Measurements from ENCODE around the gene P3H3. TPM values are rescaled to one million over a fixed set of nuclear protein-coding genes. Genes with fewer than 3 reads are reported as not detected.
A peak's percentile ranks its signal among the peaks of the same experiment; 100 is the strongest.

P3H3 gene
- total and polyA plus RNA-seq, 10 donors, result 4.2 to 11.7 (median 6.2) TPM

DNA sequence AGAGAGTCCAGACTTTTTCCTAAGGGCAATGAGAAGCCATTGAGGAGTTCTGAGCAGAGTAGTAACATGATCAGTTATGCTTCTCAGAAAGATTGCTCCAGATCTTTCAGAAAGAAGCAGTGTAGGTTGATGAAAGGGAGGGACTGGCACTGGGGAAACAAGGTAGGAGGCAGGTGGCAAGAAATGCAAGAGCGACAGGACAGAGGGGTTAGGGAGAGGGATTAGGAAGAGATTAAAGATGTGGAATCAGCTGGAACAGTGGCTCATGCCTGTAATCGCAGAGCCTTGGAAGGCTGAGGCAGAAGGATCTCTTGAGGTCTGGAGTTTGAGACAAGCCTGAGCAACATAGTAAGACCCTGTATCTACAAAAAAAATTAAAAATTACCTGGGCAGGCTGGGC, 19.5 kb downstream of the P3H3 start:
- Histone ChIP-seq H3K4me1 (peaks cover 3 to 24% (median 13%) of the 10 kb centered on the region in 6 donors), H3K27me3 (replicated peaks in 1 of 7) (peaks cover 0 to 7% (median 0%) of the 10 kb centered on the region in 7 donors), H3K9me3 (no peaks in the 10 kb centered on the region), H3K36me3 (peaks cover 0 to 42% (median 0%) of the 10 kb centered on the region in 6 donors), H3K27ac (no peak overlapping the region), H3K4me3 (no peak overlapping the region)
- TF ChIP-seq, protein P1, sequence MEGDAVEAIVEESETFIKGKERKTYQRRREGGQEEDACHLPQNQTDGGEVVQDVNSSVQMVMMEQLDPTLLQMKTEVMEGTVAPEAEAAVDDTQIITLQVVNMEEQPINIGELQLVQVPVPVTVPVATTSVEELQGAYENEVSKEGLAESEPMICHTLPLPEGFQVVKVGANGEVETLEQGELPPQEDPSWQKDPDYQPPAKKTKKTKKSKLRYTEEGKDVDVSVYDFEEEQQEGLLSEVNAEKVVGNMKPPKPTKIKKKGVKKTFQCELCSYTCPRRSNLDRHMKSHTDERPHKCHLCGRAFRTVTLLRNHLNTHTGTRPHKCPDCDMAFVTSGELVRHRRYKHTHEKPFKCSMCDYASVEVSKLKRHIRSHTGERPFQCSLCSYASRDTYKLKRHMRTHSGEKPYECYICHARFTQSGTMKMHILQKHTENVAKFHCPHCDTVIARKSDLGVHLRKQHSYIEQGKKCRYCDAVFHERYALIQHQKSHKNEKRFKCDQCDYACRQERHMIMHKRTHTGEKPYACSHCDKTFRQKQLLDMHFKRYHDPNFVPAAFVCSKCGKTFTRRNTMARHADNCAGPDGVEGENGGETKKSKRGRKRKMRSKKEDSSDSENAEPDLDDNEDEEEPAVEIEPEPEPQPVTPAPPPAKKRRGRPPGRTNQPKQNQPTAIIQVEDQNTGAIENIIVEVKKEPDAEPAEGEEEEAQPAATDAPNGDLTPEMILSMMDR (IDR thresholded peaks at IDR 0.05 in 8 of 11, conservative IDR thresholded peaks at IDR 0.05 in 3 of 11), result no peak
- TF ChIP-seq POLR2A (IDR thresholded peaks at IDR 0.05) (no peak), POLR2AphosphoS5 (IDR thresholded peaks at IDR 0.05) (no peak)
- intact Hi-C loops (cut with DNase I; ENCODE audit: low total_unique reads), result no loop called here
- DNase-seq, result no peak
- WGBS, 5 donors, result 91 to 100% (median 95%) methylated on average over 2 of the region's 2 CpGs

- Histone ChIP-seq H3K27ac (no peak overlapping the region), H3K4me3 (no peak overlapping the region), H3K36me3 (peaks cover 0 to 42% (median 0%) of the 10 kb centered on the region in 6 donors), H3K9me3 (no peaks in the 10 kb centered on the region), H3K4me1 (peaks cover 14 to 41% (median 25%) of the 10 kb centered on the region in 6 donors), H3K27me3 (replicated peaks in 1 of 7) (no peaks in the 10 kb centered on the region)
- DNase-seq, result no peak
- no peak for TF ChIP-seq POLR2A (IDR thresholded peaks at IDR 0.05)
- TF ChIP-seq POLR2AphosphoS5 (IDR thresholded peaks at IDR 0.05), result no peak
- TF ChIP-seq, protein P1 (IDR thresholded peaks at IDR 0.05 in 8 of 11, conservative IDR thresholded peaks at IDR 0.05 in 3 of 11), result no peak
- WGBS, 5 donors, result 61 to 81% (median 70%) methylated on average over 2 of the region's 2 CpGs
- intact Hi-C loops (cut with DNase I; ENCODE audit: low total_unique reads), result no loop called here
These were observed 21.2 kb downstream of the P3H3 start for GRCh38 chr12:6849427-6849826.

GRCh38 chr12:6849976-6850560, 21.9 kb downstream of the P3H3 start:
- intact Hi-C loops (cut with DNase I; ENCODE audit: low total_unique reads), result loop anchor here (10.0 kb wide), 1 partner anchor 285 kb away; the partner anchor contains the start of gene NOP2
- H3K36me3 ChIP-seq, result peaks cover 0 to 41% (median 0%) of the 10 kb centered on the region in 6 donors
- WGBS, 5 donors, result 82 to 93% (median 87%) methylated on average over 10 of the region's 10 CpGs
- H3K27me3 ChIP-seq (replicated peaks in 1 of 7), result no peaks in the 10 kb centered on the region
- H3K4me1 ChIP-seq, result peaks cover 14 to 45% (median 25%) of the 10 kb centered on the region in 6 donors
- H3K27ac ChIP-seq, result no peak overlapping the region
- peak overlapping the region in 3 of 8 donors; percentile 67 to 95 (median 85) for H3K4me3 ChIP-seq
- no peaks in the 10 kb centered on the region for H3K9me3 ChIP-seq
- DNase-seq, result no peak
- TF ChIP-seq, protein P1 (IDR thresholded peaks at IDR 0.05 in 8 of 11, conservative IDR thresholded peaks at IDR 0.05 in 3 of 11), result no peak
- no peak for TF ChIP-seq POLR2AphosphoS5 (IDR thresholded peaks at IDR 0.05)
- TF ChIP-seq POLR2A (IDR thresholded peaks at IDR 0.05), result no peak

GRCh38 chr12:6850796-6851152, 22.6 kb downstream of the P3H3 start:
- 48 to 54% (median 52%) methylated on average over 16 of the region's 16 CpGs for WGBS, 5 donors
- no peaks in the 10 kb centered on the region for H3K27me3 ChIP-seq (replicated peaks in 1 of 7)
- TF ChIP-seq POLR2AphosphoS5 (IDR thresholded peaks at IDR 0.05), result no peak
- no peak for TF ChIP-seq POLR2A (IDR thresholded peaks at IDR 0.05)
- TF ChIP-seq, protein P1 (IDR thresholded peaks at IDR 0.05 in 8 of 11, conservative IDR thresholded peaks at IDR 0.05 in 3 of 11), result no peak
- peak overlapping the region in 5 of 8 donors; percentile 95 to 98 (median 97) for H3K27ac ChIP-seq
- DNase-seq, result peak; percentile 90
- peaks cover 14 to 45% (median 25%) of the 10 kb centered on the region in 6 donors for H3K4me1 ChIP-seq
- peaks cover 0 to 41% (median 5%) of the 10 kb centered on the region in 6 donors for H3K36me3 ChIP-seq
- intact Hi-C loops (cut with DNase I; ENCODE audit: low total_unique reads), result loop anchor here (10.0 kb wide), 1 partner anchor 286 kb away; the partner anchor contains the start of gene NOP2
- peak overlapping the region in 6 of 8 donors; percentile 64 to 95 (median 68) for H3K4me3 ChIP-seq
- H3K9me3 ChIP-seq, result no peaks in the 10 kb centered on the region
